B cell (primary cell): ENCODE data around the gene RORC. TPM values are rescaled to one million over a fixed set of nuclear protein-coding genes. Genes with fewer than 3 reads are reported as not detected.
"Not testable (repeated sequence)": the region's sequence is repeated elsewhere in the genome, so short reads cannot be mapped to it uniquely, and the experiment has no call there.

Experiments
- ATAC-seq: fragments of 200-7000 bp; cut with Tn5 transposase; one replicate; pipeline ENCODE4 v1.10.0; 2021; ENCODE audit warnings: low read depth, mild to moderate bottlenecking, moderate number of reproducible peaks, moderate library complexity
- CTCF ChIA-PET: fragments of 350-600 bp; sonication (Branson Sonifier 250); formaldehyde crosslinking; loops from one replicate; lab custom pipeline; 2021; ENCODE audit warnings: antibody characterized with exemption, inconsistent platforms; lab: Charles Lee
- POLR2A ChIA-PET: fragments of 350-600 bp; sonication (Branson Sonifier 250); formaldehyde crosslinking; loops from one replicate; lab custom pipeline; 2021; ENCODE audit warnings: antibody characterized with exemption; lab: Charles Lee
- DNase-seq: peaks from one replicate; pipeline ENCODE4 v3.0.0; 2013
- H2AFZ ChIP-seq: 2 replicates; pipeline ENCODE4 v1.6.1; 2012; ENCODE audit warnings: mild to moderate bottlenecking, low read depth, low read length; ENCODE audit not compliant: insufficient read depth, poor library complexity, severe bottlenecking
- H3K27ac ChIP-seq, 2 donors: 1 replicate in 1 of 2; 2 replicates in 1 of 2; pipeline ENCODE4 v1.5.1; 2012 to 2013; ENCODE audit warnings: low read length in 2 of 2, mild to moderate bottlenecking in 2 of 2, moderate library complexity in 1 of 2
- H3K27me3 ChIP-seq, 4 experiments: fragments of 200-600 bp in 1 of 4; sonication (generic) in 1 of 4; replicated peaks in 1 of 4; 1 replicate in 2 of 4; 2 replicates in 2 of 4; pipeline versions ENCODE4 v1.6.1 to v1.7.0; 2013 to 2016; ENCODE audit warnings: low read length in 3 of 4, mild to moderate bottlenecking in 2 of 4, mixed read lengths in 1 of 4, moderate library complexity in 1 of 4; ENCODE audit not compliant: insufficient read depth in 4 of 4, control insufficient read depth in 3 of 4; ENCODE audit errors: control extremely low read depth in 1 of 4
- H3K36me3 ChIP-seq, 2 experiments: replicated peaks in 1 of 2; 1 replicate in 1 of 2; 2 replicates in 1 of 2; pipeline versions ENCODE4 v1.6.1 to v1.7.1; 2013; ENCODE audit warnings: low read length in 1 of 2; ENCODE audit not compliant: insufficient read depth in 2 of 2, control insufficient read depth in 1 of 2; ENCODE audit errors: control extremely low read depth in 1 of 2, extremely low read depth in 1 of 2
- H3K4me1 ChIP-seq, 2 donors: fragments of 200-600 bp in 1 of 2; sonication (generic) in 1 of 2; 1 replicate in 1 of 2; 2 replicates in 1 of 2; pipeline versions ENCODE4 v1.5.1 to v1.6.1; 2013 to 2017; ENCODE audit warnings: low read length in 2 of 2; ENCODE audit not compliant: control insufficient read depth in 2 of 2, insufficient read depth in 2 of 2
- H3K4me2 ChIP-seq: replicated peaks from 2 replicates; pipeline ENCODE3; 2012; ENCODE audit warnings: mild to moderate bottlenecking, low read depth, low read length; ENCODE audit not compliant: poor library complexity, severe bottlenecking
- H3K4me3 ChIP-seq, 5 experiments: fragments of 200-600 bp in 1 of 5; sonication (generic) in 1 of 5; 1 replicate in 3 of 5; 2 replicates in 2 of 5; pipeline versions ENCODE4 v1.5.1 to v1.7.0; 2011 to 2016; ENCODE audit warnings: low read length in 4 of 5, mild to moderate bottlenecking in 4 of 5, low read depth in 2 of 5, control low read depth in 1 of 5, moderate library complexity in 1 of 5; ENCODE audit not compliant: insufficient read depth in 1 of 5; ENCODE audit errors: control extremely low read depth in 1 of 5, extremely low read depth in 1 of 5
- H3K79me2 ChIP-seq: fragments of 200-600 bp; sonication (generic); one replicate; pipeline ENCODE4 v1.6.0; 2016; ENCODE audit warnings: low read length; ENCODE audit not compliant: control insufficient read depth, insufficient read depth
- H3K9ac ChIP-seq: fragments of 200-600 bp; sonication (generic); 2 replicates; pipeline ENCODE4 v1.6.1; 2017; ENCODE audit warnings: mild to moderate bottlenecking, low read length, moderate library complexity
- H3K9me3 ChIP-seq, 3 donors: one replicate each; pipeline versions ENCODE4 v1.6.1 to v1.7.1; 2013; ENCODE audit warnings: low read length in 2 of 3; ENCODE audit not compliant: control insufficient read depth in 2 of 3, insufficient read depth in 1 of 3; ENCODE audit errors: control extremely low read depth in 1 of 3
- H4K20me1 ChIP-seq: 2 replicates; pipeline ENCODE4 v1.6.0; 2012; ENCODE audit warnings: mild to moderate bottlenecking, low read length; ENCODE audit not compliant: insufficient read depth, control insufficient read depth, poor library complexity, severe bottlenecking
- H3K27ac Mint-ChIP-seq: one replicate; pipeline ENCODE4 v1.8.0; 2021; ENCODE audit warnings: mixed read lengths
- H3K27me3 Mint-ChIP-seq: one replicate; pipeline ENCODE4 v1.8.0; 2021; ENCODE audit warnings: mixed read lengths
- H3K4me1 Mint-ChIP-seq: one replicate; pipeline ENCODE4 v1.8.0; 2021; ENCODE audit warnings: mixed read lengths
- H3K4me3 Mint-ChIP-seq: one replicate; pipeline ENCODE4 v1.8.0; 2021; ENCODE audit warnings: mixed read lengths
- H3K9me3 Mint-ChIP-seq: one replicate; pipeline ENCODE4 v1.8.0; 2022; ENCODE audit warnings: mixed read lengths; ENCODE audit not compliant: insufficient read depth
- CTCF ChIP-seq: fragments of 200-600 bp; IDR thresholded peaks from one replicate; pipeline ENCODE4 v1.8.0; 2022; ENCODE audit warnings: antibody characterized with exemption, mild to moderate bottlenecking
- EZH2 ChIP-seq: IDR thresholded peaks from 2 replicates; pipeline ENCODE4 v1.6.1; 2012; ENCODE audit warnings: borderline replicate concordance, low read depth, mild to moderate bottlenecking, moderate library complexity, low read length; ENCODE audit not compliant: insufficient read depth, poor library complexity, severe bottlenecking
- WGBS: methylation state at CpG from one replicate; pipeline ENCODE4 v1.1.5; 2013; ENCODE audit warnings: missing lambda C conversion rate; ENCODE audit not compliant: insufficient coverage; 5-methylcytosine and 5-hydroxymethylcytosine counted together
- intact Hi-C: fragments of 100-400 bp; cut with micrococcal nuclease; formaldehyde crosslinking; loops from one replicate; pipeline ENCODE4 v1.10.0; 2022
- polyA minus RNA-seq: library from RNA; depleted of rRNA, polyadenylated mRNA; stranded (reverse); fragments of >200 nt; gene quantifications from 2 replicates; pipeline ENCODE4 v1.2.3, GENCODE V29; 2012
- polyA plus RNA-seq: library from polyadenylated mRNA; depleted of rRNA; stranded (reverse); fragments of >200 nt; gene quantifications from 2 replicates; pipeline ENCODE4 v1.2.3, GENCODE V29; 2012
- total RNA-seq, 2 donors: library from RNA; stranded (reverse); fragments of 120-200 nt in 1 of 2; gene quantifications; 1 replicate in 1 of 2; 2 replicates in 1 of 2; pipeline versions ENCODE4 v1.2.3 to v1.2.4, GENCODE V29; 2013 to 2022

Gene RORC
- 0.12 TPM in 1 of 2 replicates, not detected in the other for total RNA-seq
- total RNA-seq (2013), result 0.30 TPM
- polyA plus RNA-seq, result 0.07 and 0.15 TPM in 2 replicates
- polyA minus RNA-seq, result 0.14 and 0.34 TPM in 2 replicates

- no peak within 1 kb of the TSS for H3K4me3 ChIP-seq
- ATAC-seq (no peak), DNase-seq (no peak)
- no peak within 1 kb of the TSS for H3K4me2 ChIP-seq
- H4K20me1 ChIP-seq, result no peaks in the 10 kb centered on the region
- H3K4me1 ChIP-seq, result peaks cover 7 to 13% of the 10 kb centered on the region in 2 donors
- H3K36me3 ChIP-seq, result no peaks in the 10 kb centered on the region
- no peaks in the 10 kb centered on the region for H3K9me3 ChIP-seq
- no peak within 1 kb of the TSS for H3K27ac Mint-ChIP-seq
- H3K27me3 ChIP-seq, result peaks cover 0 to 21% (median 3%) of the 10 kb centered on the region in 4 experiments
- POLR2A ChIA-PET, result no interaction called here
- no peak within 1 kb of the TSS for H3K4me3 Mint-ChIP-seq
- peaks cover 21% of the 10 kb centered on the region for H3K27me3 Mint-ChIP-seq
- H3K79me2 ChIP-seq, result no peaks in the 10 kb centered on the region
- intact Hi-C loops, result loop anchor here (10.0 kb wide), 1 partner anchor 107 kb away; the partner anchor contains the start of gene RIIAD1
- no peak within 1 kb of the TSS for H3K9ac ChIP-seq
- no peaks in the 10 kb centered on the region for H3K9me3 Mint-ChIP-seq
- H3K27ac ChIP-seq, result no peak within 1 kb of the TSS
- H2AFZ ChIP-seq, result no peak within 1 kb of the TSS
- peaks cover 14% of the 10 kb centered on the region for H3K4me1 Mint-ChIP-seq
- CTCF ChIA-PET, result interaction anchor here (1.6 kb wide), 1 partner anchor 41 kb away, joined by 3 read pairs; the partner anchor contains the start of gene TDRKH
- 91% methylated on average over 5 of the region's 5 CpGs for WGBS
- TF ChIP-seq CTCF (no peak), EZH2 (no peak)
Measured at GRCh38 chr1:151831605-151832004, at the start of gene RORC. Gene RORC (minus strand): TSS chr1:151831802. CDS start chr1:151831764, 38 bp downstream.

DNA sequence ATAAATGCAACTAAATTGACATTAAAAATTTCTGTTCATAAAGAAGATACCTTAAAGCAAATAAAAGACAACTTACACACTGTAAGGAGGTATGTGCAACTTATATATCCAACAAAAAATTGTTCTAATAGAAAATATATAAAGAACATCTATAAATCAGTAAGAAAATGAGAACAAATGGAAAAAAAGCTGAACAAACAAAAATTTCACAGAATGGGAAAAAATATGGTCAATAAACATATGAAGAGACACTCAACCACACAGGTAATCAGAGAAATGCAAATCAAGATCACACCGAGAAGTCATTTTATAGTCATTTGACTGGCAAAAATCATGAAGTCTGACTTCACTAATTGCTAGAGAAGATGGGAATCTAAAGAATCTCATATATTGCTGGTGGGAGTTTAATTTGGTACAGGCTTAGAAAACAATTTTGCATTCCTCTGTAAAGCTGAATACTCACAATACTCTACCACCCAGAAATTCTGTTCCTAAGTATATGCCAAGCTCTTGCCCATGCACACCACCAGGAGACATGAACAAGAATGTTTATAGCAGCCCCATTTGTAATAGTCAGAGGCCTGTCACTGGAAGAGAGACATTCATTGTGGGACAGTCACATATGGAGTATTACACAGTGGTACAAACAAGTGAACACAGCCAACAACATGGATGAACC is 44.0 kb upstream of the RORC start:
- no peaks in the 10 kb centered on the region for H3K4me1 ChIP-seq
- CTCF ChIA-PET, result interaction anchor here (0.7 kb wide), 1 partner anchor 179 kb away, joined by 3 read pairs; no protein-coding TSS in a partner anchor
- no CpG with 5 or more reads among the region's 1 CpG for WGBS
- H3K27ac ChIP-seq, result no peak overlapping the region
- Mint-ChIP-seq H3K27ac (no peak overlapping the region), H3K4me1 (no peaks in the 10 kb centered on the region), H3K9me3 (no peaks in the 10 kb centered on the region), H3K4me3 (no peak overlapping the region), H3K27me3 (no peaks in the 10 kb centered on the region)
- peaks cover 0 to 6% of the 10 kb centered on the region in 2 experiments for H3K36me3 ChIP-seq
- H3K4me2 ChIP-seq, result no peak overlapping the region
- POLR2A ChIA-PET, result no interaction called here
- no peak overlapping the region for H3K4me3 ChIP-seq
- no peak for ATAC-seq
- H2AFZ ChIP-seq, result no peak overlapping the region
- H3K9ac ChIP-seq, result no peak overlapping the region
- intact Hi-C loops, result no loop called here
- no peak for TF ChIP-seq EZH2
- no peak for TF ChIP-seq CTCF
- H4K20me1 ChIP-seq, result no peaks in the 10 kb centered on the region
- no peaks in the 10 kb centered on the region for H3K9me3 ChIP-seq
- no peak for DNase-seq
- H3K27me3 ChIP-seq, result no peaks in the 10 kb centered on the region
- H3K79me2 ChIP-seq, result no peaks in the 10 kb centered on the region

GRCh38 chr1:151872776-151873175 is 41.2 kb upstream of the RORC start:
- H3K27ac Mint-ChIP-seq, H3K27me3 Mint-ChIP-seq, H3K36me3 ChIP-seq, ATAC-seq, H3K4me3 ChIP-seq, H3K4me3 Mint-ChIP-seq, H3K27me3 ChIP-seq, H3K9me3 ChIP-seq, H3K79me2 ChIP-seq, H3K4me1 ChIP-seq, H3K4me2 ChIP-seq, H2AFZ ChIP-seq, DNase-seq, CTCF ChIA-PET, H4K20me1 ChIP-seq, H3K27ac ChIP-seq, H3K9ac ChIP-seq, H3K9me3 Mint-ChIP-seq, POLR2A ChIA-PET, intact Hi-C loops, H3K4me1 Mint-ChIP-seq: not testable (repeated sequence)
- 23% methylated on average over 5 of the region's 9 CpGs for WGBS
